ENCODE measurements around the gene LIMS2. TPM values are rescaled to one million over a fixed set of nuclear protein-coding genes. Genes with fewer than 3 reads are reported as not detected.

Gene LIMS2
- total RNA-seq, 1 donor = 14.8 TPM

DNA sequence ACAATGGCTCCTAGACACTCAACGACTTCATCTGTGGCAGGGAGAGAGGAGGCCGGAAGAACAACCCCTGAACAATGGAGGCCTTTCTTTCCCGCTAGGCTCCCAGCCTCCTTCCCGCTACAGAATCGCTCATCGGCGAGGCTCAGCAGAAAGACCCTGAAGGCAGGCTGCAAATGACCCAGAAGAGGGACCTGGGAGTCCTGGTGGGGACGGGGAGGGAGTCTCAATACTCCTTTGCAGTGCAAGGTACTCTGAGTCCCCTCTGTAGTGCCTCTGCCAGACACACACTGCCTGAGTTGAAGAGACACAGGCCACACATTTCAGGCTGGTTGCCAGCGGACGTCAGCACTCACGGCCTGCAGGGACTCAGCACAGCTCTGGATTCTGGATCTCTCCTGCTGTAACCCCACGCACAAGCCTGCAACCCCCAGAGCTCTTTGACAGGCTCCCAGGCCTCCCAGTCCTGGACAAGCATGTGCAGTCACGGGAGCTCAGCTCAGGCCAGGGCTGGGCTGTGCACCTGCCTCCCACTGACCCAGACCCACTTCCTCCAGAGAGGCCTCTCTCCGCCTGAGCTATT, 23.3 kb downstream of the LIMS2 start:
- Histone ChIP-seq H3K4me2 (ENCODE audit: insufficient read depth, low read length) (no peak overlapping the region), H3K4me3 (ENCODE audit: insufficient read depth, low read length) (no peak overlapping the region), H3K27ac (ENCODE audit: low read depth, low read length) (no peak overlapping the region), H4K20me1 (ENCODE audit: insufficient read depth, low read length) (no peaks in the 10 kb centered on the region), H3K27me3 (ENCODE audit: insufficient read depth, low read length) (no peaks in the 10 kb centered on the region), H3K79me2 (ENCODE audit: insufficient read depth, low read length) (no peaks in the 10 kb centered on the region), H2AFZ (ENCODE audit: low read length) (no peak overlapping the region), H3K9me3 (ENCODE audit: low read depth, low read length) (no peaks in the 10 kb centered on the region), H3K36me3 (ENCODE audit: insufficient read depth, low read length) (no peaks in the 10 kb centered on the region), H3K4me1 (ENCODE audit: insufficient read depth, low read length) (peaks cover 3% of the 10 kb centered on the region)
- DNase-seq (ENCODE audit: insufficient read length, low spot score, missing footprints) = no peak
- TF ChIP-seq, protein P1, sequence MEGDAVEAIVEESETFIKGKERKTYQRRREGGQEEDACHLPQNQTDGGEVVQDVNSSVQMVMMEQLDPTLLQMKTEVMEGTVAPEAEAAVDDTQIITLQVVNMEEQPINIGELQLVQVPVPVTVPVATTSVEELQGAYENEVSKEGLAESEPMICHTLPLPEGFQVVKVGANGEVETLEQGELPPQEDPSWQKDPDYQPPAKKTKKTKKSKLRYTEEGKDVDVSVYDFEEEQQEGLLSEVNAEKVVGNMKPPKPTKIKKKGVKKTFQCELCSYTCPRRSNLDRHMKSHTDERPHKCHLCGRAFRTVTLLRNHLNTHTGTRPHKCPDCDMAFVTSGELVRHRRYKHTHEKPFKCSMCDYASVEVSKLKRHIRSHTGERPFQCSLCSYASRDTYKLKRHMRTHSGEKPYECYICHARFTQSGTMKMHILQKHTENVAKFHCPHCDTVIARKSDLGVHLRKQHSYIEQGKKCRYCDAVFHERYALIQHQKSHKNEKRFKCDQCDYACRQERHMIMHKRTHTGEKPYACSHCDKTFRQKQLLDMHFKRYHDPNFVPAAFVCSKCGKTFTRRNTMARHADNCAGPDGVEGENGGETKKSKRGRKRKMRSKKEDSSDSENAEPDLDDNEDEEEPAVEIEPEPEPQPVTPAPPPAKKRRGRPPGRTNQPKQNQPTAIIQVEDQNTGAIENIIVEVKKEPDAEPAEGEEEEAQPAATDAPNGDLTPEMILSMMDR (IDR thresholded peaks at IDR 0.05; ENCODE audit: extremely low read depth, low read depth, low read length) = no peak

- no peak overlapping the region for H2AFZ ChIP-seq (ENCODE audit: low read length)
- no peaks in the 10 kb centered on the region for H3K27me3 ChIP-seq (ENCODE audit: insufficient read depth, low read length)
- peaks cover 6% of the 10 kb centered on the region for H3K4me1 ChIP-seq (ENCODE audit: insufficient read depth, low read length)
- TF ChIP-seq, protein P1 (IDR thresholded peaks at IDR 0.05; ENCODE audit: extremely low read depth, low read depth, low read length) = no peak
- H3K36me3 ChIP-seq (ENCODE audit: insufficient read depth, low read length) = no peaks in the 10 kb centered on the region
- no peak overlapping the region for H3K4me2 ChIP-seq (ENCODE audit: insufficient read depth, low read length)
- H3K9me3 ChIP-seq (ENCODE audit: low read depth, low read length) = no peaks in the 10 kb centered on the region
- no peak overlapping the region for H3K27ac ChIP-seq (ENCODE audit: low read depth, low read length)
- H3K79me2 ChIP-seq (ENCODE audit: insufficient read depth, low read length) = no peaks in the 10 kb centered on the region
- no peaks in the 10 kb centered on the region for H4K20me1 ChIP-seq (ENCODE audit: insufficient read depth, low read length)
- H3K4me3 ChIP-seq (ENCODE audit: insufficient read depth, low read length) = no peak overlapping the region
- no peak for DNase-seq (ENCODE audit: insufficient read length, low spot score, missing footprints)
These were observed 23.9 kb downstream of the LIMS2 start for GRCh38 chr2:127651381-127651809.

- Histone ChIP-seq H2AFZ (ENCODE audit: low read length) (peak overlapping the region; percentile 21), H3K4me1 (ENCODE audit: insufficient read depth, low read length) (peaks cover 6% of the 10 kb centered on the region), H3K4me3 (ENCODE audit: insufficient read depth, low read length) (no peak overlapping the region), H3K79me2 (ENCODE audit: insufficient read depth, low read length) (no peaks in the 10 kb centered on the region), H4K20me1 (ENCODE audit: insufficient read depth, low read length) (no peaks in the 10 kb centered on the region), H3K36me3 (ENCODE audit: insufficient read depth, low read length) (no peaks in the 10 kb centered on the region), H3K4me2 (ENCODE audit: insufficient read depth, low read length) (peak overlapping the region; percentile 6), H3K9me3 (ENCODE audit: low read depth, low read length) (no peaks in the 10 kb centered on the region), H3K27ac (ENCODE audit: low read depth, low read length) (no peak overlapping the region), H3K27me3 (ENCODE audit: insufficient read depth, low read length) (no peaks in the 10 kb centered on the region)
- no peak for DNase-seq (ENCODE audit: insufficient read length, low spot score, missing footprints)
- TF ChIP-seq, protein P1 (IDR thresholded peaks at IDR 0.05; ENCODE audit: extremely low read depth, low read depth, low read length) = no peak
These were observed 24.4 kb downstream of the LIMS2 start for GRCh38 chr2:127650785-127651380.

GRCh38 chr2:127650041-127650784, 25.1 kb downstream of the LIMS2 start:
- TF ChIP-seq, protein P1 (IDR thresholded peaks at IDR 0.05; ENCODE audit: extremely low read depth, low read depth, low read length) = no peak
- H3K9me3 ChIP-seq (ENCODE audit: low read depth, low read length) = no peaks in the 10 kb centered on the region
- DNase-seq (ENCODE audit: insufficient read length, low spot score, missing footprints) = no peak
- no peak overlapping the region for H3K4me3 ChIP-seq (ENCODE audit: insufficient read depth, low read length)
- no peaks in the 10 kb centered on the region for H3K27me3 ChIP-seq (ENCODE audit: insufficient read depth, low read length)
- no peaks in the 10 kb centered on the region for H4K20me1 ChIP-seq (ENCODE audit: insufficient read depth, low read length)
- no peaks in the 10 kb centered on the region for H3K79me2 ChIP-seq (ENCODE audit: insufficient read depth, low read length)
- peak overlapping the region; percentile 6 for H3K4me2 ChIP-seq (ENCODE audit: insufficient read depth, low read length)
- peak overlapping the region; percentile 21 for H2AFZ ChIP-seq (ENCODE audit: low read length)
- H3K4me1 ChIP-seq (ENCODE audit: insufficient read depth, low read length) = peaks cover 6% of the 10 kb centered on the region
- no peaks in the 10 kb centered on the region for H3K36me3 ChIP-seq (ENCODE audit: insufficient read depth, low read length)
- no peak overlapping the region for H3K27ac ChIP-seq (ENCODE audit: low read depth, low read length)
